Omental fat pad (tissue), 4 donors: ENCODE results near the gene SLC9A8. TPM values are rescaled to one million over a fixed set of nuclear protein-coding genes. Genes with fewer than 3 reads are reported as not detected.

Experiments
- ATAC-seq: fragments of 150-250 bp; one replicate; pipeline ENCODE4 v1.9.1; 2016; ENCODE audit warnings: mild to moderate bottlenecking, moderate library complexity; ENCODE audit not compliant: low FRiP score
- DNase-seq: peaks from one replicate; pipeline ENCODE4 v3.0.0-alpha.2; 2019; ENCODE audit warnings: low spot score
- small RNA-seq: library from RNA; depleted of rRNA; stranded (forward); fragments of <200 nt; gene quantifications from one replicate; pipeline ENCODE3, GENCODE V24; 2016
- total RNA-seq, 4 donors: library from RNA; depleted of rRNA; stranded (reverse); fragments of >200 nt; gene quantifications; one replicate each; pipeline ENCODE4 v1.1.0, GENCODE V29; 2016
- TF ChIP-seq, protein P1 (sequence below), 3 donors: fragments of 450-650 bp; IDR thresholded peaks; one replicate each; pipeline ENCODE4 v1.5.1; 2016 to 2017; ENCODE audit warnings: antibody characterized with exemption in 3 of 3, mild to moderate bottlenecking in 3 of 3, moderate library complexity in 2 of 3

Gene SLC9A8
- total RNA-seq, 4 donors from 2014 or later, result 8.0 to 13.3 (median 10.7) TPM

DNA sequence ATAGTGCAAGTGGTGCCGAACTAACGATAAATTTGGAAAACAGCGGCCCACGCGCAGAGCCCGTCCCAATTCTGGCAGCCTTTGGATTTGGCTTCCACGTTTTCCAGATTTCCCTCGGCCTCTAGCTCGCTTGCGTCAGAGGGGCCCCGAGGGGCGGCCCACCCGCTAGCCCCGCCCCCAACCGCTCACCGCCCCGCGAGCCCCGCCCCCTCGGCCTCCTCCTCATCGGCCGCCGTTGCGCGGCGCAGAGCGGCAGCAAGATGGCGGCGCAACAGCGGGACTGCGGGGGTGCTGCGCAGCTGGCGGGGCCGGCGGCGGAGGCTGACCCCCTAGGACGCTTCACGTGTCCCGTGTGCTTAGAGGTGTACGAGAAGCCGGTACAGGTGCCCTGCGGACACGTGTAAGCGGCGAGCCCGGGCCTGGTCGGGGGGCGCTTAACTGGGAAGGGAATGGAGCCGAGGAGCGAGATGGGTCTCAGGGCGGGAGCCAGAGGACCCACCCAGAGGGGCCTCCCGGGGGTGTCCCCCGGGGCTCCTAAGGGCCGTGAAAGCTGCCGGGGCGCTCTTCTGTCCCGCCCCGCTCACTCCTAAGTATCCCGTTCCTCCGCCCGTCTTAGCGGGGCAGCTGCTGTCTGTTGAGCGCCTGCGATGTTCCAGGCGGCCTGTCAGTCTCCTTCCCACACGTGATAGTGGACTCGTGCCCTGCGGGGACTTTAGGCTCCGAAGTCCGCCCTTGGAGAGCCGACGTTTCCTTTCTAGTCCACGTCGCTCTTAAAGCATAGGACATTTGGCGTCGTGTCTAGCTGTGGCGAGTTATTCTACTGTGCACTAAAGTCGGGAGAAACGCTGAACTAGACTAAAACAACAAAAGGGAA, 123.8 kb downstream of the SLC9A8 start, which contains the start of gene RNF114:
RNF114 (plus strand) TSS at position 245 of the 874 bp plus-strand sequence; CDS start at position 261, 16 bp downstream.
- ATAC-seq (peak; percentile 88), DNase-seq (peak; percentile 83)
- TF ChIP-seq, protein P1, sequence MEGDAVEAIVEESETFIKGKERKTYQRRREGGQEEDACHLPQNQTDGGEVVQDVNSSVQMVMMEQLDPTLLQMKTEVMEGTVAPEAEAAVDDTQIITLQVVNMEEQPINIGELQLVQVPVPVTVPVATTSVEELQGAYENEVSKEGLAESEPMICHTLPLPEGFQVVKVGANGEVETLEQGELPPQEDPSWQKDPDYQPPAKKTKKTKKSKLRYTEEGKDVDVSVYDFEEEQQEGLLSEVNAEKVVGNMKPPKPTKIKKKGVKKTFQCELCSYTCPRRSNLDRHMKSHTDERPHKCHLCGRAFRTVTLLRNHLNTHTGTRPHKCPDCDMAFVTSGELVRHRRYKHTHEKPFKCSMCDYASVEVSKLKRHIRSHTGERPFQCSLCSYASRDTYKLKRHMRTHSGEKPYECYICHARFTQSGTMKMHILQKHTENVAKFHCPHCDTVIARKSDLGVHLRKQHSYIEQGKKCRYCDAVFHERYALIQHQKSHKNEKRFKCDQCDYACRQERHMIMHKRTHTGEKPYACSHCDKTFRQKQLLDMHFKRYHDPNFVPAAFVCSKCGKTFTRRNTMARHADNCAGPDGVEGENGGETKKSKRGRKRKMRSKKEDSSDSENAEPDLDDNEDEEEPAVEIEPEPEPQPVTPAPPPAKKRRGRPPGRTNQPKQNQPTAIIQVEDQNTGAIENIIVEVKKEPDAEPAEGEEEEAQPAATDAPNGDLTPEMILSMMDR (IDR thresholded peaks at IDR 0.05), result no peak

DNA sequence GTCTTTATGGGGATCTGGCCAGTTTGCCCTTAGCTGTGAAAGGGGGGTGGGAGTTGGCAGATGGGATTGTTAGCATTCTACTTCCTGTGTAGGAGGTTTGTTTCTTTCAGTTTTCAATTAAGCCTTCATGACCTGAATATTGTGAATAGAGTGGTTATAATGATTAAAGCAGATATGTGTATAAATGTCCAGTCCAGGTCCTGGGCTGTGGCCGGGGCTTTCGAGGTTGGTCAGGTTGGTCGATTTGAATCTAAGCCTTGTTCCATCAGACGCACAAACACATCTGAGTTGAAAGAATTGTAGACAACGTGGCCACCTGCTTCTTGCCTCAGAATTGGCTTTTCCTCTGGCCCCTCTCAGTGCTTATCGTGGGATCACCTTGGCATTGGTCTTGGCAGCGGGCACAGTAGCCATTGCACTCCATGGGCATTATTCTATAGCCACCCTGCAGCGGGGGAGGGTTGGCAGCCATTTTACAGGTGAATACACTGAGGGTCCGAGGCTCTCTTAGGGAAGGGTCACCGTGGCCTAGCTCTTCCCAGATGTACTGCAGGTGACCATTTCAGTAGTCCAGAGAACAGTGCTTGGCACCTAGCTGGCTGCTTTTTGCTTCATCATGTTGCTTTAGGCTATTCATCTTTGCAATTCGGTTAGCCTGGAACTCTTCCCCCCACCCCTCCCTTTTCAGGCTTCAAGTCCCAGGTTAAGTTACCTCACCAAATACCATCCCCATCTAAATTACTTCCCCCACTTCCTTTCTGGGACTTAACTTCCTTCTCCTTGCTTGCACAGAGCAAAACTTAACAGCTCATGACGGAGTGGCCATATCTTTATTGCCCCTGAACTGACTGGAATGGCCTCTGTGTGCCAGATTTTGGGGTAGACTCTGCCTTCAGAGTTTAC, 124.7 kb downstream of the SLC9A8 start:
- TF ChIP-seq, protein P1 (IDR thresholded peaks at IDR 0.05), result no peak
- DNase-seq (no peak), ATAC-seq (peak; percentile 3)

DNA sequence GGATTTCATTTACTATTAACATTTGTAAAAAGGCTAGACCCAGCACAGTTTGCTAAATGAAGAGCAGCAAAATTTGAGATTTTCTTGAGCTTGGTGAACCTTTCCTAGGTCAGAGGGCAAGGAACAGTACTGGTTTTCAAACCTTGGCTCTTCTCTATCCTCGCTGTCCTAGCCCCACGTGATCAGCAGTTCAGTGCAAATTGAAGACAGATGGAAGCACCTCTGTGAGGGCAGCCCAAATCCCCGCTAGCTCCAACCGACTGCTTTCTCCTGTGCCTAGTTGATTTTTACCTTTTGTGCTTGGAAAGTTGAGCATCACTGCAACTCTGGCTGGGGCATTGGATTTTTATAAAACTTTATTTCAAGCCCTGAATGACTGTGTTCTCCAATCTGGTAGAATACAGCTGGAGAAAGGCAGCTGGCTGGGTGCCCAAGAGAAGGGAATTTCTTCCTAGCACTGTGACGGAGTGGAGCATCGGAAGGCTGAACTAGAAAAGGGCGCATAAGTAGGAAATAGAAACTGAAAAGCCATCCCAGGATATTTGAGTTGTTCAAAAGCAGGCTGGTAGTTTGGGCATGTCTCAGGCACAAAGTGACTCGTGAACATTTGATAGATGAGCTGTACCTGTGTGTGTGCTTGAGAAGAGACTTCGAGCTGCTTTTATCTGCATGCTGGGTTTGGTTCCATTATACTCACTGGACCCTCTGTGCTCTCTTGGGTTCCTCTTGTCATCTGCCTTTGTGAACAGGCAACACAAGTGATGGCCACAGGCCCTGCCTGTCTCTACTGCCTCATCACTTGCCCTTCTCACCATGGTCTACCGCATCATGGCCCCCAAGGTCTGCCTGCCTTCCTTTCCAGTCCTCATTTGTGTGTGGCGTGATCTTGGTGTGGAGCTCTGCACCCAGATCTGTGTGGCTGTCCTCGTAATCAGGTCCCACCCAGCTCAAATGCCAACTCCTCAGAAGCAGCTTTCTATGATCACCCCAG, 125.8 kb downstream of the SLC9A8 start:
- TF ChIP-seq, protein P1 (IDR thresholded peaks at IDR 0.05), result no peak
- ATAC-seq (no peak), DNase-seq (no peak)

DNA sequence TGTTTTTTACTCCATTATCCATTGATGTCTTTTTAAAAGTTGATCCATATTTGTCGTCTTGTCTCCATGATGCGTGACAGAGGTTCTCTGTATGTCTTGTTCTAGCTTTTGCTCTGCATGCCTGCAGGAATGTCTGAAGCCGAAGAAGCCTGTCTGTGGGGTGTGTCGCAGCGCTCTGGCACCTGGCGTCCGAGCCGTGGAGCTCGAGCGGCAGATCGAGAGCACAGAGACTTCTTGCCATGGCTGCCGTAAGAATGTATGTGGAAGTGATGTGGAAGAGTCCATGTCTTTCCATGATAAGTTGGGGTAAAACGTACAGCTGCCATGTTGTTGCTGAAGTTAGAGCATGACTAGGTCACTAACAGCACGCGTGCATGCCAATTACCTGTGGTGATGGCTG, 128.8 kb downstream of the SLC9A8 start:
- no peak for ATAC-seq
- TF ChIP-seq, protein P1 (IDR thresholded peaks at IDR 0.05), result no peak

More for the DNA sequence above, 128.8 kb downstream of the SLC9A8 start:
- DNase-seq, result no peak

Small RNA genes within 50 kb of the gene (small RNA-seq; reads per million reads assigned to genes)
- gene RF00017 (not detected), gene RF00019 (not detected), gene RNU6-919P (not detected)

Other genes starting within 250 kb of the SLC9A8 start
- gene PTGIS, start 244.7 kb upstream of the SLC9A8 start, total RNA-seq, result 100 to 1,000 TPM in 3 of 4 donors, 10 to 100 TPM in 1; 77.7 to 229 (median 113) TPM
- gene B4GALT5, start 99.0 kb upstream of the SLC9A8 start, total RNA-seq, result 10 to 100 TPM; 27.0 to 93.1 (median 31.3) TPM
- gene SPATA2, start 102.7 kb downstream of the SLC9A8 start, total RNA-seq, result 1 to 10 TPM; 3.3 to 6.4 (median 3.6) TPM
- 100 to 1,000 TPM; 133 to 163 (median 146) TPM for gene RNF114, start 123.6 kb downstream of the SLC9A8 start, total RNA-seq
- 10 to 100 TPM in 1 of 4 donors, 1 to 10 TPM in 3; 3.3 to 23.8 (median 8.7) TPM for gene SNAI1, start 170.2 kb downstream of the SLC9A8 start, total RNA-seq